Activated CD4-positive, alpha-beta T cell treated with anti-CD3 and anti-CD28 coated beads, Interleukin-2, amount 50 U/mL, for 48 hours (primary cell): Measurements from ENCODE around the gene HSBP1.

Source experiments
- DNase-seq, 2 experiments: peaks; one replicate each; pipeline ENCODE4 v3.0.0-alpha.2; 2020

Gene HSBP1

DNA sequence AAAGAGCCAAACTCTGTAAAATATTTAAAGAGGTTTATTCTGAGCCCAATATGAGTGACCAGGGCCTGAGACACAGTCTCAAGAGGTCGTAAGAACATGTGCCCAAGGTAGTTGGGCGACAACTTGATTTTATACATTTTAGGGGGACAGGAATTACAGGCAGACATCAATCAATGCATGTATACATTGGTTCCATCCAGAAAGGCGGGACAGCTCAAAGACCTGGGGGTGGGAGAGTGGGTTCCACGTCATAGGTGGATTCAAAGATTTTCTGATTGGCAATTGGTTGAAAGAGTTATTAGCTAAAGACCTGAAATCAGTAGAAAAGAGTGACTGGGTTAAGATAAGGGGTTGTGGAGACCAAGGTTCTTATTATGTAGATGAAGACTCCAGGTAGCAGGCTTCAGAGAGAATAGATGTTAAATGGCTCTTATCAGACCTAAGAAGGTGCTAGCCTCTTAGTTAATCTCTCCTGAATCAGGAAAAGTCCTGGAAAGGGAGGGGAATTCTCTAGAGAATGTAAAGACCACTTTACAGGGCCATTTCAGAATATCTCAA, 32.4 kb downstream of the HSBP1 start:
- no peak for DNase-seq

DNA sequence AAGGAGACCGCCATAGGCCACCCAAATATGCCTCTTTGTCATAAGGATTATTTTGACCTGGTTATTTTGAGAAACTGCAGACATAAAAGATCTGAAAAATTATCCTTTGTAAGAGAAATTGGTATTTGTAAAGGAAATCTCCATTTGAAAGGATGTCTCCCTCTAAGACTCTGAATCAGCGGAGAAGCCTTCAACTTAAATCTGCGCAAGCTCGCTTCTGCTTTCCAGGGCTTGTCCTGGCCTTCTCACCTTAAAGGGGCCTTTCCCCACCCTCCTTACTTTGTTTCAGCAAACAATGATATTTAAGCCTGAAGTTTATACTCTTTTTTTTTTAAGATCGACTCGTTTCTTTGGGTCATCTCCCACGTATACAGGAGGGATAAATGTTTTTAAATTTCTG, 34.5 kb downstream of the HSBP1 start:
- DNase-seq = no peak

DNA sequence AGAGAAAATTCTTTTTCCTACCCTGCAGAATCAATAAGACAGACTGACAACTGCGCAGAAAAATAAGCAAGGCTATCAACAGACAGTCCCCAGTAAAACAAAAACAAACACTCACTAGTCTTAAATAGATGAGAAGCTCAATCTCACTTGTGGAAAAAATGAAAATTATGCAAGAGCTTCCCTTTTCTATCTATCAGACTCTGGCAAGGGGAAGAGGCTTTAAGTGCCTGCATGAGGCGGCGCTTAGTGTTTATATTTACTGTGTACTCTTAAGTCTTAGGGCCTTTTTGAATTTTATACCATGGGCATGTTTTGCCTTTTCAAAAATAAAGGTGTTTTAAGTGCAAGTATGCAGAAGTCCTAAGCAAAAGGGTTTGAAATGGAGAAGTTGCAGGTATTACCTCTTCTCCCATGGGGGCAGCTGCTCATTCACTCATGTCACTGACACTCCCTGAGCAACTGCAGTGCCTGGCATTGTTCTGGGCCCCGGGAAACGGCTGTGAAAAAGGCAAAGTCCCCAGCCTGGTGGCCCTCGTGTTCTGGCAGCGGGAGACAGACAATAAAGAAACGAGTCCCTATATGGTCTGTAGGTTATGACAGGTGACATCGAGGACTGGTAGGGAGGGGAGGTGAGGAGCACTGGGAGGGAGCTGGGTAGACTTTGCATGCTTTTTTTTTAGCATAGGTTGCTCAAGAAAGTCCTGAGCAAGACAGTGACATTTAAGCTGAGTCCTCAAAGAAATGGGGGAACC, 35.2 kb downstream of the HSBP1 start:
- DNase-seq = no peak

DNA sequence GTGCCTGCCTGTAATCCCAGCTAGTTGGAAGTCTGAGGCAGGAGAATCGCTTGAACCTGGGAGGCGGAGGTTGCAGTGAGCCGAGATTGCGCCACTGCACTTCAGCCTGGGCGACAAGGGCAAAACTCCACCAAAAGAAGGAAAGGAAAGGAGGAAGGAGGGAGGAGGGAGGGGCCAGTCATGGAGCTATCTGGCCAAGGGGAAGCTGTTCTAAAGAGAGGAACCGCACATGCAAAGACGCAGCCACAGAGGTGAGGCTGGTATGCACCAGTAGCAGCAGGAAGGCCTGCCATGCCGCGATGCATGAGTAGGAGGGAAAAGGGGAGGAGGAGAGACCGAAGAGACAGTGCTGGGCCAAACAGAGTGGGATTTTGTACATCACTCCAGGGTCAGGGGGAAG, 35.9 kb downstream of the HSBP1 start:
- no peak for DNase-seq

DNA sequence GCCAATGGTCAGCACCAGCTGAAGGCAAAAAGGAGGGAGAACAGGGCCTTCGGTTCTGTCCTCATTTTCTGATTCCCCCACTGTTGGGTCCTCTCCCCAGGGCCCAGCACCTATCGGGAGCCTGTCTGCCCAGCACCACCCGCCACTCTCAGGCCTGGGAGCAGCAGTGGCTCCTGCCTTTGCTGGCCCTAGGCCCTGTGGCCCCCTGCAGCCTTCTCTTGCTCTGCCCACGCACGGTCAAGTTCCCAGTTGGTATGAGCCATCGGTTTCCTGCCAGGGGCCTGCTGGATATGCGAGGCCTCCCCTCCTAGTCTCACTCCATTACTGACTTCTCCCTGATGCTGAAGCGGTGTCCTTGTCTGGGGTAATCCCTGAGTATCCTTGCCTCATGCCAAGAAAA, 37.5 kb downstream of the HSBP1 start:
- no peak for DNase-seq

DNA sequence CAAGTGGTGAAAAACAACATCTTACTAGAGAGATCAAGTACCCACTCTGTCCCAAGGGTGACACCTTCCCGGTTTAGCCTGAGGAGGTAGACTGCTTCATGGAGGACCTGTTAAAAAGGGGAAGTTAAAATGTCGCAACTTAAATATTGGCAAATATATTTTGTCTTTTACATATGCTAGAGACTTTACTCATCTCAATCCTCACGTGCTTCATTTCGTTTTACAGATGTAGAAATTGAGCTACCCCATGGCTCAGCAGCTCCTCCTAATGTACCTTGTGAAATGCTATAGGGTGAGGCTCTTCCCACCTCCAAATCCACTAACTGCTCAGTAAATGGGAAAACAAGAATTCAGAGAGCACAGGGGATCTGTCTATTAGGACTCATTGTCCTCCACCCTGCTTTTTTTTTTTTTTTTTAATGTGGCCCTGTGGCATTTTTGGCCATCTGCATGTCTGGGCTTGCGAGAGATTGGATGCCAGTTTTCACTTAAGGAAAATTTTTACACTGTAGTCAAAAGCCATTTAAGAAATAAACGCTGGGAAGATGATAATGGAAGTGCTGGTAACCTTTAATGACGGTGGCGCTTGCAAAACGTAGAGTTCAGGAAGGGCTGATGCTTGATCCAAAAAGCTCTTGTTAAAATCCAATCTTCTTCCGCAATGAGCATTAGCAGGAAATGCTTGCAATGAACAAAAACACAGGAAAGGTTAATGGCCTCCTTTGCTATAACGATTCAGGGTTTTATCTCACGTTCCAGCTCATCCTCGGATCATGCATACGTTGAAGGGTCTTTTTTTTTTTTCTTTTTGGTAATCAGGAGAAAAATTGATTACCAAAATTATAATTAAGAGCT, 39.8 kb downstream of the HSBP1 start:
- DNase-seq = no peak

DNA sequence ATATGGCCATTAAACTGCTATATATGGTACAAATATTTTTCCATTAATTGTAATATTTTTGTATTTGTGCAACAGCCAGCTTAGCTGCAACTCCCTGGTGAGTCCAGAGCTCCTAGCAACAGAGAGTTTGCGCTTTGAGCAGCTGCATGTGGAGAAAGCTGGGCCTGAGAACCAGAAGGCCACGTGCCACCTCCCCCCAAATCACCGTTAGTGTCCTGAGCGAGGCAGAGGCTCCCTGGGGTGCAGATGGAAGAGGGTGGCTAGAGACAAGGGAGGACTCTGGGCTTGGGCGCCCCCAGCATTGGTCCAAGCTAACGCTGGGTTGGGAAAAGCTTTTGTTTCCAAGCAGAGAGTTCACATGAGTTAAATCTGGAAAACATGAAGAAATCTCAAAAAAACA, 41.6 kb downstream of the HSBP1 start:
- no peak for DNase-seq

DNA sequence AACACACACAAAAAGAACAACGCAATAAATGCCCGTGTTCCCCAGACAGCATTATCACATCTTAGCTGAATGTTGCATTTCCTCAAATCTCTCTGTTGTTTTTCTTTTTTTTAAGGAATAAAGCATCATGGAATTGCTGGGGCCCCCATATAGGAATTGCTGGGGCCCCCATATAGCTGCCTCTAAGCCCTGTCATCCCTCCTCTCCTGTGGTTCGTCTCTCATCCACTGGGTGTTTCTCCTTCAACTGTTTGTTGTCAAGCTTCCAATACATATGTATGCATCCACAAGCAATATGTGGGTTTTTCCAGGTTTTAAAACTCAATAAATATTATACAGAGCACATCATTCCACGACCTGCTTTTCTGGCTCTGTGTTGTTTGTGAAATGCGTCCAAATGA, 43.2 kb downstream of the HSBP1 start:
- DNase-seq = no peak

DNA sequence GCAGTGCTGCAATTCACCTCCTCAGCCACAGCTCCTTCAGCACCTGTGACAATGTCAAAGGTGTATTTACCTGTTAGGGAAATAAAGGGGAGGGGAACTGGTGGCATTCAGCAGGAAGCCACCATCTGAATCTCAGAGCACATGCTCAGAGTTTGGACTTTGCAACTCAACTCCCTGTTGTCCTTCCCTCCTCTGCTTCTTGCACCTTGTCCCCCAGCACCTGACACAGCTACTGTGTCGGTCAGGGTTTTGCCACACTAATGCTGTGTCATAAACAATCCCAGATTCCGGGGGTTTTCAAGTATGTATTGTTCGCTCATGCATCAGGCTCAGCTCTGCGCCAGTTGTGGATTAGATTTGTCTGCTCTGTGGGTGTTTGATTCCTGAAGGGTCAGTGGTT, 43.7 kb downstream of the HSBP1 start:
- DNase-seq = no peak

DNA sequence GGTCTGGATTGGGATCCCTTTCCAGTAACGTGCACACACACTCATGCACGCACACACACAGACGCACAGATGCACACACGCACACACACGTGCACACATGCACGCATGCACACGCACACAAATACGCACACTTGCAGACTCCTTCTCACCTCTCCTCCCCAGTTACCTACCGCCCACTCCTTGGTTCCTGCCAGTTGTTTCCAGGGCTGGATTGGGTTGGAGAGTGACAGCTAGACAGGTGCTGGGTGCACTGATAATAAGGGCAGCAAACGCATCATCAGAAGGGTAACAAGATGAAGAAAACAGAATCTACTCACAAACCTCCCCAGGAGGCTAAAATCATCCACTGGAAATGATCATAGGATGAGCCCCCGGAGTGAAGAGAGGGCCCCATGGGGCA, 45.0 kb downstream of the HSBP1 start:
- no peak for DNase-seq

DNA sequence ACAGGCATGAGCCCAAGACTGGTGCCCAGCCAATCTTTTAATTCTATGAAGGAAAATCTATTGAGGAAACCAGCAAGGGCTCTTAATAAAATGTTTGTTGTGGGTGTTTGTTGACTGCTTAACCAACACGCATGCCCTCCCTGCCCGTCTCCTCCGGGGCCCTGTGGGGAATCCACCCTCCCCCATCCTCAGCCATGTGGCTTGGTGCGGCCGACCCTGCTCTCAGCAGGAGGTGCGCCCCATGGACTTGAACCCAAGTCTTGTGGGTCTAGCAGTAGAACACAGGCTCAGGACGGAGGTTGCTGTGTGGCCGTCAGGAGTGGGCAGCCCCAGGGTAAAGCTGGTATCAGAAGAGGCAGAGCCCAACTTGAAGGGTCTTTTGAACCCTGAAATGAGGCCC, 46.1 kb downstream of the HSBP1 start:
- no peak for DNase-seq

DNA sequence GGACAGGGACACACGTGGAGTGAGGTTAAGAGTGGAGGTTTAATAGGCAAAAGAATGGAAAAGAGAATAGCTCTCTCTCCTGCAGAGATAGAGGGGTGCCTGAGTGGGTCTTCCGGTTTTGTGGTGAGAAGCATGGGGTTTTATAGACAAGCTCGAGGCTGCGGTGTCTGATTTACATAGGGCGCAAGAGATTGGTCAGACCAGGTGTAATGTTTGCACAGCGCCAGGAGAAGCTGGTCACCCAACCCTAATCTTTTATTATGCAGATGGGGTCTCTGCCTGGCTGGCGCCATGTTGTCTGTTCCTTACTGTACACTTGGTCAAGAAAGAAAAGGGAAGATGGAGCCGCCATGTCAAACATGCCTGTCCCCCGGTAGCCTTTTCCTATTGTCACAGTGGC, 46.6 kb downstream of the HSBP1 start:
- DNase-seq = no peak

DNA sequence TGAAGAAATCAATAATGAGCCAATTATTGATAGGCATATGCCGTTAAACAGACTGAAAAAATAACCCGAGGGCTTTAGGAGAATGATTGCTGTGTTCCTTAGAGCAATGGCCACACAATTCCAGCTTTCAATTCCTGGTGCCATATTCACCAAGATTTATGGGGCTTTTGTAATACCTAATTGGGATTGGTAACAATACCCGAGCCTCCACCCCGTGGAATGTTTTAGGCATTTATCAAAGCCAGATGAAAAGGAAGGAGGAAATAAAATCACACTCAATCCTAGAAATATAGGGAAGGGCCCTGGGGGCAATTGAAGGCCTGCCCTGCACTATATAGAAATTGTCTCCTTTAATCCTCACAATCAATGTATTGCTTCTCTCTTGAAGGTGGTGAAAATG, 49.0 kb downstream of the HSBP1 start:
- DNase-seq = no peak

DNA sequence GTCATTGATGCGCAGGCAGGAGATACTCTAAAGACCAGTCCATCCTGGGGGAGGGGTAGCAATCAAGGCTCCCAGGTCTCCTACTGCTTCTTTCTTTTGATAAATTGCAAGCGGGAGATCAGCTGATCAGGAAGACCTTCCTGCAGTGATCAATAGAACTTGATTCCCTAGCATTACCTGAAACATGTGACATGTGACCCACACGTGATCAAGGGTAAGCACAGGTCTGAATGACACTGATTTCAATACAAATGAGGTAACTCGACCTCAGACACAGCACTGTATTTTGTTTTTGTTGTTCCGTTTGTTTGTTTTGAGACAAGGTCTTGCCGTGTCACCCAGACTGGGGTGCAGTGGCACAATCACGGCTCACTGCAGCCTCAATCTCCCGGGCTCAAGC, 51.5 kb downstream of the HSBP1 start:
- no peak for DNase-seq

DNA sequence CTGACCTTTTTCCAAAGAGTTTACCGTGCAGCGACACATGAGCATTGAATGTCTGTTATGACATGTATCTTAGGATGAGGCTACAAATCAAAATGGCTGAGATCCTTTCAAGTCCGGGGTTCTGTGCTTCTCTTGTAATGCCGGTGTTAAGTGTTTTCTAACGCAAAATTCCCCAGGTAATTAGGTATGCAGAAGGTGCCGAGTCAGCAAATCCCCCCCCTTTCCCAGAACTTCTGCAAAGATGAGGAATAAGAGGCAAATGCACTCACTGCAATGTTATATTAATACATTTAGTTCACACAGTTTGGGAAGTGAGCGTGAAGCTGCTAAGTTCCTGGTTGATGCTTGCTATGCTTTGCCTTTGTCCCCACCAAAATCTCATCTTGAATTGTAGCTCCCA, 54.9 kb downstream of the HSBP1 start:
- no peak for DNase-seq

DNA sequence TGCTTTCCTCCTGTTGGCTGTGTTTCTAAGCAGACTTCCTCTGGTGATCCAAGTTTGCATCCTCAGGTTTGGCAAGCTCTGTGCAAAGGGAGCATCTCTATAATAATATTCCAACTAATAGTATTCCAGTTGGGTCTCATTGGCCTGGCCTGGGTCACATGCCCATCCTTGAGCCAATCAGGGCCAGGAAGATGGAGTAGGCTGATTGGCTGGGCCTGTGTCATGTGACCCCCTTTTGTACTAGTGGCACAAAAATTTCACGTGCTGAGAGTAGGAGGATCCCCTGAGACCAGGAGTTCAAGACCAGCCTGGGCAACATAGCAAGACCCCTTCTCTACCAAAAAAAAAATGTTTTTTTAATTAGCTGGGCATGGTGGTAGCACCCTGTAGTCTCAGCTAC, 55.9 kb downstream of the HSBP1 start:
- no peak for DNase-seq
